ENCODE results near the gene CTBS. TPM values are rescaled to one million over a fixed set of nuclear protein-coding genes. Genes with fewer than 3 reads are reported as not detected.

CTBS gene
- total and polyA plus RNA-seq, 2 of the 8 experiments (the other 6 are each of a cell fraction or from before 2014, with no cell fraction given) = 3.3 to 4.1 TPM

- Histone ChIP-seq H3K9me3 (ENCODE audit: insufficient read depth in 2 of 2, low read depth in 1 of 2, low read length in 1 of 2) (peaks cover 20 to 24% of the 10 kb centered on the region in 2 experiments), H3K79me2 (ENCODE audit: control insufficient read depth in 1 of 2, insufficient read depth in 2 of 2, low read length in 2 of 2) (no peaks in the 10 kb centered on the region), H3K36me3 (ENCODE audit: control insufficient read depth in 2 of 4, insufficient read depth in 4 of 4, low read length in 3 of 4) (no peaks in the 10 kb centered on the region), H2BK15ac (ENCODE audit: low read length) (no peak overlapping the region), H3K9ac (replicated peaks in 1 of 4; ENCODE audit: extremely low read depth in 1 of 4, low read depth in 3 of 4, low read length in 3 of 4) (no peak overlapping the region), H3K79me1 (ENCODE audit: low read depth, low read length) (no peaks in the 10 kb centered on the region), H3K27ac (ENCODE audit: low read depth, low read length) (no peak overlapping the region), H3K18ac (ENCODE audit: extremely low read depth, low read length) (no peak overlapping the region), H2BK5ac (ENCODE audit: low read depth, low read length) (no peak overlapping the region), H2BK120ac (replicated peaks; ENCODE audit: low read depth, low read length) (no peak overlapping the region), H2BK20ac (ENCODE audit: low read length) (no peak overlapping the region), H4K8ac (ENCODE audit: extremely low read depth, insufficient read depth, low read length) (no peak overlapping the region), H3K23me2 (ENCODE audit: low read depth, low read length) (no peaks in the 10 kb centered on the region), H4K91ac (replicated peaks; ENCODE audit: insufficient read length, low read length) (no peak overlapping the region), H2AFZ (ENCODE audit: low read length) (no peak overlapping the region), H3K4ac (replicated peaks; ENCODE audit: insufficient read length, low read depth, low read length) (no peak overlapping the region), H3K27me3 (replicated peaks in 1 of 4; ENCODE audit: control insufficient read depth in 3 of 4, extremely low read depth in 1 of 4, insufficient read depth in 3 of 4, low read length in 3 of 4) (no peaks in the 10 kb centered on the region), H2AK5ac (ENCODE audit: low read depth, low read length) (no peak overlapping the region), H3K14ac (ENCODE audit: insufficient read length) (no peak overlapping the region), H4K5ac (ENCODE audit: insufficient read length, low read depth, low read length) (no peak overlapping the region), H3K4me2 (ENCODE audit: insufficient read depth in 1 of 2, low read depth in 2 of 2, low read length in 2 of 2) (no peak overlapping the region), H2BK12ac (ENCODE audit: low read depth, low read length) (no peak overlapping the region), H3K4me3 (ENCODE audit: extremely low read depth in 1 of 4, insufficient read depth in 2 of 4, low read depth in 3 of 4, low read length in 4 of 4) (no peak overlapping the region), H3K23ac (ENCODE audit: insufficient read length) (no peak overlapping the region), H3K56ac (replicated peaks; ENCODE audit: insufficient read length, low read depth, low read length) (no peak overlapping the region), H4K20me1 (replicated peaks in 1 of 2; ENCODE audit: control insufficient read depth in 1 of 2, insufficient read depth in 2 of 2, low read length in 2 of 2) (no peaks in the 10 kb centered on the region), H3K4me1 (replicated peaks in 1 of 4; ENCODE audit: control insufficient read depth in 3 of 4, insufficient read depth in 4 of 4, low read length in 3 of 4) (no peaks in the 10 kb centered on the region)
- DNase-seq (ENCODE audit: low read depth in 1 of 2, low spot score in 2 of 2) (no peak), FAIRE-seq (no peak)
- TF ChIP-seq CREB1 (IDR thresholded peaks at IDR 0.05) (no peak), CBX5 (IDR thresholded peaks at IDR 0.05; ENCODE audit: low read depth, low read length) (peak; percentile 51; the same call in 1 of the 2 replicates), RAD21 (IDR thresholded peaks at IDR 0.05 in 1 of 2, conservative IDR thresholded peaks at IDR 0.05 in 1 of 2; ENCODE audit: low read depth in 2 of 2, low read length in 2 of 2) (no peak)
- CTCF ChIA-PET (ENCODE audit: partially characterized antibody) = interaction anchor here (0.6 to 3.2 kb wide), 30 partner anchors 9 to 673 kb away, joined by 3 to 13 read pairs (median 4); no protein-coding TSS in a partner anchor
- WGBS, 2 experiments (ENCODE audit: extremely low coverage in 1 of 2, insufficient coverage in 1 of 2, insufficient read length in 1 of 2, insufficient replicate concordance in 2 of 2, low coverage in 1 of 2, low lambda C conversion rate in 2 of 2, missing lambda C conversion rate in 1 of 2) = 93% methylated on average over 1 of the region's 1 CpG; no CpG with 5 or more reads in 1 of the 2 experiments
- POLR2A ChIA-PET (ENCODE audit: partially characterized antibody) = interaction anchor here (1.5 kb wide), 1 partner anchor 99 kb away, joined by 5 read pairs; the partner anchor contains the start of genes GNG5 and SPATA1
Measured at GRCh38 chr1:84605157-84605556, 30.9 kb upstream of the CTBS start.

Measured in H1 (cell line).